Vagina (tissue), 2 donors: ENCODE data around the gene AARS1.
"Not testable (repeated sequence)": the region's sequence is repeated elsewhere in the genome, so short reads cannot be mapped to it uniquely, and the experiment has no call there.

Source experiments
- POLR2A ChIP-seq, 2 donors: fragments of 450-650 bp; IDR thresholded peaks; one replicate each; pipeline ENCODE4 v1.6.1; 2017; ENCODE audit warnings: antibody characterized with exemption in 2 of 2, mild to moderate bottlenecking in 2 of 2, moderate library complexity in 2 of 2
- POLR2AphosphoS5 ChIP-seq, 2 donors: sonication (generic); formaldehyde crosslinking; IDR thresholded peaks; one replicate each; pipeline ENCODE4 v1.9.0; 2017; ENCODE audit warnings: antibody characterized with exemption in 2 of 2, mild to moderate bottlenecking in 2 of 2, low read depth in 1 of 2; ENCODE audit not compliant: insufficient read depth in 1 of 2
- TF ChIP-seq, protein P1 (sequence below), 3 experiments: fragments of 450-650 bp in 2 of 3; fragments of 200-600 bp in 1 of 3; sonication (generic) in 1 of 3; IDR thresholded peaks; one replicate each; pipeline ENCODE4 v1.5.1; 2017 to 2019; ENCODE audit warnings: antibody characterized with exemption in 3 of 3, mild to moderate bottlenecking in 2 of 3, moderate library complexity in 2 of 3

DNA sequence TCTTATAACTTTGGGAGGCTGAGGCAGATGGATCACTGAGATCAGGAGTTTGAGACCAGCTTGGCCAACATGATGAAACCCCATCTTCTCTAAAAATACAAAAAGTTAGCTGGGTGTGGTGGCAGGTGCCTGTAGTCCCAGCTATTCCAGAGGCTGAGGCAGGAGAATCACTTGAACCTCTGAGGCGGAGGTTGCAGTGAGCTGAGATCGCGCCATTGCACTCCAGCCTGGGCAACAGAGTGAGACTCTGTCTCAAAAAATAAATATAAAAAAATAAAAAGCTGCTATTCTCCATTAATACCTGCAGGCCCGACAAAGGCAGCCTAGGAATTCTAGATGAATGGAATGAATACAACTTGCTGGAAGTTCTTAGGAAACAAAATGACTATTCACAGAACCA lies 39.6 kb downstream of the AARS1 start:
- TF ChIP-seq, protein P1, sequence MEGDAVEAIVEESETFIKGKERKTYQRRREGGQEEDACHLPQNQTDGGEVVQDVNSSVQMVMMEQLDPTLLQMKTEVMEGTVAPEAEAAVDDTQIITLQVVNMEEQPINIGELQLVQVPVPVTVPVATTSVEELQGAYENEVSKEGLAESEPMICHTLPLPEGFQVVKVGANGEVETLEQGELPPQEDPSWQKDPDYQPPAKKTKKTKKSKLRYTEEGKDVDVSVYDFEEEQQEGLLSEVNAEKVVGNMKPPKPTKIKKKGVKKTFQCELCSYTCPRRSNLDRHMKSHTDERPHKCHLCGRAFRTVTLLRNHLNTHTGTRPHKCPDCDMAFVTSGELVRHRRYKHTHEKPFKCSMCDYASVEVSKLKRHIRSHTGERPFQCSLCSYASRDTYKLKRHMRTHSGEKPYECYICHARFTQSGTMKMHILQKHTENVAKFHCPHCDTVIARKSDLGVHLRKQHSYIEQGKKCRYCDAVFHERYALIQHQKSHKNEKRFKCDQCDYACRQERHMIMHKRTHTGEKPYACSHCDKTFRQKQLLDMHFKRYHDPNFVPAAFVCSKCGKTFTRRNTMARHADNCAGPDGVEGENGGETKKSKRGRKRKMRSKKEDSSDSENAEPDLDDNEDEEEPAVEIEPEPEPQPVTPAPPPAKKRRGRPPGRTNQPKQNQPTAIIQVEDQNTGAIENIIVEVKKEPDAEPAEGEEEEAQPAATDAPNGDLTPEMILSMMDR (IDR thresholded peaks at IDR 0.05), result not testable (repeated sequence)
- not testable (repeated sequence) for TF ChIP-seq POLR2A (IDR thresholded peaks at IDR 0.05); POLR2AphosphoS5 (IDR thresholded peaks at IDR 0.05; ENCODE audit: insufficient read depth in 1 of 2, low read depth in 1 of 2)
